ENCODE results near the gene LGALS3BP.

- TF ChIP-seq CTCF (IDR thresholded peaks at IDR 0.05): no peak
- no peak for TF ChIP-seq POLR2AphosphoS5 (IDR thresholded peaks at IDR 0.05; ENCODE audit: low read depth, low read length)
- no peak for TF ChIP-seq SIN3A (IDR thresholded peaks at IDR 0.05; ENCODE audit: borderline replicate concordance, insufficient read depth, low read depth, low read length)
- no peak for TF ChIP-seq TCF7L2 (IDR thresholded peaks at IDR 0.05; ENCODE audit: low read depth, low read length)
Measured at GRCh38 chr17:78944956-78945355, 34.8 kb downstream of the LGALS3BP start.

Measured in Panc1 (cell line).